Mesothelial cell of epicardium (in vitro differentiated cells): ENCODE data around the gene CCSER2. TPM values are rescaled to one million over a fixed set of nuclear protein-coding genes. Genes with fewer than 3 reads are reported as not detected.
"Not testable (repeated sequence)": the region's sequence is repeated elsewhere in the genome, so short reads cannot be mapped to it uniquely, and the experiment has no call there.

Source experiments
- DNase-seq, 2 experiments: peaks; one replicate each; pipeline ENCODE4 v3.0.0; 2021; ENCODE audit warnings: low spot score in 2 of 2; ENCODE audit not compliant: unreplicated experiment in 2 of 2
- H3K27ac Mint-ChIP-seq: 2 replicates; pipeline ENCODE4 v1.8.0; 2021; ENCODE audit warnings: mixed read lengths
- H3K27me3 Mint-ChIP-seq: 2 replicates; pipeline ENCODE4 v1.8.0; 2021; ENCODE audit warnings: low read depth, mixed read lengths
- H3K36me3 Mint-ChIP-seq: 2 replicates; pipeline ENCODE4 v1.8.0; 2021; ENCODE audit warnings: mixed read lengths
- H3K4me1 Mint-ChIP-seq: 2 replicates; pipeline ENCODE4 v1.8.0; 2021; ENCODE audit warnings: mixed read lengths
- H3K4me3 Mint-ChIP-seq: 2 replicates; pipeline ENCODE4 v1.8.0; 2021; ENCODE audit warnings: mild to moderate bottlenecking, moderate library complexity, mixed read lengths
- H3K9me3 Mint-ChIP-seq: 2 replicates; pipeline ENCODE4 v1.8.0; 2021; ENCODE audit warnings: mixed read lengths
- total RNA-seq: library from RNA; stranded (reverse); gene quantifications from 3 replicates; pipeline ENCODE4 v1.2.1, GENCODE V29; 2021
- TF ChIP-seq, protein P1 (sequence below): fragments of 200-600 bp; sonication (generic); IDR thresholded peaks from one replicate; pipeline ENCODE4 v1.5.0; 2021; ENCODE audit warnings: antibody characterized with exemption; ENCODE audit not compliant: unreplicated experiment

The CCSER2 gene
- total RNA-seq, 1 donor from 2014 or later: 37.1 TPM

DNA sequence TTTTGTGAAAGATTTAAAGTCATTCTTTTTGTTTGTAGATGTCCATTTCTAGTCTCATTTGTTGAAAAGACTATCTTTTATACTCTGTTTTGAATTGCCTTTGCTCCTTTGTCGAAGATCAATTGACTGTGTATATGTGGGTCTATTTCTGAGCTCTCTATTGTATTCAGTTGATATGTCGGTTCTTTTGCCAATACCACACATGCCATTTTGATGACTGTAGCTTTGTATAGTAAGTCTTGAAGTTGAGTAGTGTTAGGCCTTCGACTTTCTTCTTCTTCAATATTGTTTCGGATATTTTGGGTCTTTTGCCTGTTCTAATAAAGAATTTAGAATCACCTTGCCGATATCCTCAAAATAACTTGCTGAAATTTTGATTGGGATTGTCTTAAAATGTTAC is 104.5 kb downstream of the CCSER2 start:
- H3K36me3 Mint-ChIP-seq: peaks cover 20% of the 10 kb centered on the region
- no peak for DNase-seq
- peaks cover 11% of the 10 kb centered on the region for H3K9me3 Mint-ChIP-seq
- no peak overlapping the region for H3K4me3 Mint-ChIP-seq
- no peaks in the 10 kb centered on the region for H3K27me3 Mint-ChIP-seq
- TF ChIP-seq, protein P1, sequence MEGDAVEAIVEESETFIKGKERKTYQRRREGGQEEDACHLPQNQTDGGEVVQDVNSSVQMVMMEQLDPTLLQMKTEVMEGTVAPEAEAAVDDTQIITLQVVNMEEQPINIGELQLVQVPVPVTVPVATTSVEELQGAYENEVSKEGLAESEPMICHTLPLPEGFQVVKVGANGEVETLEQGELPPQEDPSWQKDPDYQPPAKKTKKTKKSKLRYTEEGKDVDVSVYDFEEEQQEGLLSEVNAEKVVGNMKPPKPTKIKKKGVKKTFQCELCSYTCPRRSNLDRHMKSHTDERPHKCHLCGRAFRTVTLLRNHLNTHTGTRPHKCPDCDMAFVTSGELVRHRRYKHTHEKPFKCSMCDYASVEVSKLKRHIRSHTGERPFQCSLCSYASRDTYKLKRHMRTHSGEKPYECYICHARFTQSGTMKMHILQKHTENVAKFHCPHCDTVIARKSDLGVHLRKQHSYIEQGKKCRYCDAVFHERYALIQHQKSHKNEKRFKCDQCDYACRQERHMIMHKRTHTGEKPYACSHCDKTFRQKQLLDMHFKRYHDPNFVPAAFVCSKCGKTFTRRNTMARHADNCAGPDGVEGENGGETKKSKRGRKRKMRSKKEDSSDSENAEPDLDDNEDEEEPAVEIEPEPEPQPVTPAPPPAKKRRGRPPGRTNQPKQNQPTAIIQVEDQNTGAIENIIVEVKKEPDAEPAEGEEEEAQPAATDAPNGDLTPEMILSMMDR: no peak
- no peak overlapping the region for H3K27ac Mint-ChIP-seq
- no peaks in the 10 kb centered on the region for H3K4me1 Mint-ChIP-seq

DNA sequence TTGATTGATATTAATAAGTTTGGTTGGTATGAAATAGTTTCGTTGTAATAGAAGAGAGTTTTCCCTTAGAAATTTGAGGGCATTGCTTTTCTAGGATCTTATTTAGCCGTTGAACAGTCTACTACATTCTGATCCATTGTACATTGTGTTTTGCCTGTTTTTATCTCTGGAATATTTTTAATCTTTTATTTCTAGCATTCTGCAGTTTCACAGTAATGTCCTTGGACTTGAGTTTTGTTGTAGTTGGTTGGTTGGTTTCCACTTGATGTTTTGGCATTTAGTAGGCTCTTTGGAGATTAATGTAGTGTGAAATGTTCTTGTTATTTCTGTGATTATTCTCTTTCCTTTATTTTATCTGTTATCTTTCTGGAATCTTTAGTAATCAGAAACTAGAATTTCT is 112.4 kb downstream of the CCSER2 start:
- TF ChIP-seq, protein P1: no peak
- Mint-ChIP-seq H3K4me1 (no peaks in the 10 kb centered on the region), H3K4me3 (no peak overlapping the region), H3K27ac (no peak overlapping the region), H3K36me3 (peaks cover 38% of the 10 kb centered on the region), H3K9me3 (peaks cover 17% of the 10 kb centered on the region), H3K27me3 (no peaks in the 10 kb centered on the region)
- DNase-seq: no peak

DNA sequence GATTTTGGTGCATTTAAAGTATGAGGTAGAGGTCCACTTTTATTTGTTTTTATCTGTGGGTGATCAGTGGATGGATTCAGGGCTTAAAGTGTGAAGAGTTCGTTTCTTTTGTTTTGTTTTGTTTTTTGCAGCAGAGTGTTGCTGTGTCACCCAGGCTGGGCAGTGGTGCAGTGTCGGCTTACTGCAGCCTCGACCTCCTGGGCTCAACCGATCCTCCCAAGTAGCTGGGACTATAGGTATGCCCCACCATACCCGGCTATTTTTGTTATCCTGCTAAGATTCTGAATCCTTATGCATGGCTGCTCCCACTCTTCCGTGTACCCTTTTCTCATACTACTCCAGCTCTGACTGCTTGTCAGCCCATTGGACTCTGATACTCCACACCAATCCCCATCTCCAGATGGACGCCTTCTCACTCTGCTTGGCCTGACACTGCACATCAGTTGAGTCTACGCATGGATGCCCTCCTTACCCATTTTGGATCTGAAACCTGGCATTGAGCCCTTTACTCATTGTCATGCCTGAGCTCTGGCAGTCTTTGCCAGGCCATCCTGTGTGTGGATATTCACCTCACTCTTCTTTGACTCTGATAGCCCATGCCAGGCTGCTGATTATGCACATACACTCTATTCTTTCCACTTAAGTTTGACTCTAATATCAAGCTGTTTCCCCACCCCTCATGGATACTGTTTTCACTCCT is 119.5 kb downstream of the CCSER2 start:
- H3K4me3 Mint-ChIP-seq: no peak overlapping the region
- peaks cover 5% of the 10 kb centered on the region for H3K9me3 Mint-ChIP-seq
- H3K36me3 Mint-ChIP-seq: peaks cover 24% of the 10 kb centered on the region
- H3K4me1 Mint-ChIP-seq: no peaks in the 10 kb centered on the region
- no peak overlapping the region for H3K27ac Mint-ChIP-seq
- no peak for DNase-seq
- no peaks in the 10 kb centered on the region for H3K27me3 Mint-ChIP-seq
- TF ChIP-seq, protein P1: no peak

DNA sequence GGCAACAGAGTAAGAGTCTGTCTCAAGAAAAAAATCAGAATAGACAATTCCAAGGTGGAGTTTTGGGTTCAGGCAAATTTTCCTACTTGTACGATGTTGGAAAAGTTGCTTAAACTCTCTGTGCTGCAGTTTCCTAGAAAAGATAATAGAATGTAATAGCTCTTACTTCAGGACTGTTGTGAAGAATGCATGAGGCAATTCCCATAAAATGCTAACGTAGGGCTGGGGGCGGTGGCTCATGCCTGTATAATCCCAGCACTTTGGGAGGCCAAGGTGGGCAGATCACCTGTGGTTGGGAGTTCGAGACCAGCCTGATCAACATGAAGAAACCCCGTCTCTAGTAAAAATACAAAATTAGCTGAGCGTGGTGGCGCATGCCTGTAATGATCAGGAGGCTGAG is 121.0 kb downstream of the CCSER2 start:
- not testable (repeated sequence) for DNase-seq, H3K27ac Mint-ChIP-seq, H3K27me3 Mint-ChIP-seq

DNA sequence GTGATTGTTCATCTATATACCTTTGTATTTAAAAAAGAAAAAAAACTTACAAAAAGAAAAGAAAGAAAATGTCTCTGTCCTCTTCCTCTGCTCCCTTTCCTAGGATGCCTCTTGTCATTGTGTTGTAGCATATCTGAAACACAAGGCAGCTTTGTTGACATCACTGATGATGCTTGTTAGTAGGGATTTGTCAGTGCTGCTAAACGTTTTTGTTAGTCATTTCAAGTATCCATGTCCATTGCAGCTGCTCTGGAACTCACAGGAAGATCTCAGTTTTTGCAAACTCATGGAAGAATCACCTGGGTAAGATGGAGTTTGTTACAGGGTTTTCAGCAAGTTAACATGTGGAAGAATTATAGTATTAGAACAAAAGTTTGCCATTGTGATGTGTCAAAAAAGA is 123.6 kb downstream of the CCSER2 start:
- DNase-seq: no peak
- TF ChIP-seq, protein P1: no peak
- Mint-ChIP-seq H3K9me3 (peaks cover 8% of the 10 kb centered on the region), H3K27ac (no peak overlapping the region), H3K27me3 (no peaks in the 10 kb centered on the region), H3K4me1 (peaks cover 5% of the 10 kb centered on the region), H3K4me3 (no peak overlapping the region), H3K36me3 (peaks cover 28% of the 10 kb centered on the region)

More for the DNA sequence above, 121.0 kb downstream of the CCSER2 start:
- H3K4me3 Mint-ChIP-seq, H3K9me3 Mint-ChIP-seq, H3K4me1 Mint-ChIP-seq: not testable (repeated sequence)
- peaks cover 19% of the 10 kb centered on the region for H3K36me3 Mint-ChIP-seq

DNA sequence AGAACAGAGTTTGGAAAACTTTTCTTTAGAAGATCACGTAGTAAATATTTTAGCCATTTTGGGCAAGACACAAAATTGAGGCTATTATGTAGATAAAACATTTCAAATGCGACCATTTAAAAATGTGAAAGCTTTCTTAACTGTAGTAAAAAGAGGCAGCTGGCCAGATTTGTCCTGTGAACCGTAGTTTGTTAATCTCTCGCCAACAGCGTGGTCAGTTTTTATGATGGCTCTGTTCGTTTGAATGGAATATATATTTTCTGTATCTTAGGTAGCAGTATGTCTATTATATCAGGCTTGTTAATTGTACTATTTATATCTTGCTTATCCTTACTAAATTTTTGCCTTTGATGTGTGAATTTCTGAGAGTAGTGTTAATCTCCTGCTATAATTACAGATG is 124.9 kb downstream of the CCSER2 start:
- no peak overlapping the region for H3K4me3 Mint-ChIP-seq
- peaks cover 27% of the 10 kb centered on the region for H3K36me3 Mint-ChIP-seq
- no peak overlapping the region for H3K27ac Mint-ChIP-seq
- peaks cover 5% of the 10 kb centered on the region for H3K4me1 Mint-ChIP-seq
- no peaks in the 10 kb centered on the region for H3K27me3 Mint-ChIP-seq
- H3K9me3 Mint-ChIP-seq: peaks cover 13% of the 10 kb centered on the region
- TF ChIP-seq, protein P1: no peak
- no peak for DNase-seq
